GM18907 (cell line): Measurements from ENCODE around the gene BMP4.

Source experiments
- ATAC-seq: cut with Tn5 transposase; IDR thresholded peaks from one replicate; pipeline ENCODE4 v1.9.1; 2021; ENCODE audit warnings: mild to moderate bottlenecking, moderate library complexity; ENCODE audit not compliant: unreplicated experiment

Gene BMP4

GRCh38 chr14:53967606-53968005, 11.0 kb upstream of the BMP4 start:
- no peak for ATAC-seq

DNA sequence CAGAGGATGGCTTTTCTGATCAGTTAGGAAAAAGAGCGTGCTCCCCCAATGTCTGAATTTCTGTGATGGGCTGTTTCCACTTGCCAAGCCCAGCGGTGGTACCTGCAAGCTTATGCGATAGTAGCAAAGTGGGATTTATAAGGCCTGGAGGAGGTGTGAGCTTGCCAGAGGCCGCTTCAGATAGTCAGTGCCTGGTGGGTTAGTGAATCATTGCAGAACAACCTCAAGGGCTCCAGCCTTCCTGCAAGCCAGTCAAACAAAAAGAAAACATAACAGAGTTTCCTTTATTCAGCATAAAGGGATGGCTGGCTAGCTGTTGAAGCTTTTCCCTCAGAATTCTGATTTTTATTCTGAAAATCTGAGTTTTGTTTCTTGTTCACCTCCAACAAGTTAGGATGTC, 7.6 kb upstream of the BMP4 start:
- ATAC-seq, result no peak

GRCh38 chr14:53963320-53964227, 6.9 kb upstream of the BMP4 start:
- no peak for ATAC-seq

DNA sequence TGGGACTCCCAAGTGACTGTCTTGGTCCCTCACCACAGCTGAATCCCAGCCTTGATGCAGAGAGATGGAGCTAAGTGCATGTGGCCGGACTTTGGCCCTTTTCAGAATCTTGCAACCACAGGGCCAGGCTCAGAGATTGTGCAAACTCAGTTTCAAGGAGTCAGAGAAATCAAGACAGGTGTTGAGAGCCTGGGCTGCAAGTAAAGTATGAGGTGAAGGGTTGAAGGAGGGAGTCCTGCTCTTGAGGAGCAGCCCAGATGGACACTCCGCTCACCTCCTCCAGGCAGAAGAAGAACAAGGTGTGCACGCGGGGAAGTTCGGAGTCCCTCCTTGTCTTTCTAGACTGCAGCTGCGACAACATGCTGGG, 6.3 kb upstream of the BMP4 start:
- no peak for ATAC-seq

GRCh38 chr14:53958628-53959027, 2.0 kb upstream of the BMP4 start:
- no peak for ATAC-seq

GRCh38 chr14:53957739-53958138, 1.1 kb upstream of the BMP4 start:
- no peak for ATAC-seq

- ATAC-seq, result no peak
These were observed 776 bp downstream of the BMP4 start for GRCh38 chr14:53955671-53956426.

- no peak for ATAC-seq
These were observed 1.4 kb downstream of the BMP4 start for GRCh38 chr14:53955229-53955556.

DNA sequence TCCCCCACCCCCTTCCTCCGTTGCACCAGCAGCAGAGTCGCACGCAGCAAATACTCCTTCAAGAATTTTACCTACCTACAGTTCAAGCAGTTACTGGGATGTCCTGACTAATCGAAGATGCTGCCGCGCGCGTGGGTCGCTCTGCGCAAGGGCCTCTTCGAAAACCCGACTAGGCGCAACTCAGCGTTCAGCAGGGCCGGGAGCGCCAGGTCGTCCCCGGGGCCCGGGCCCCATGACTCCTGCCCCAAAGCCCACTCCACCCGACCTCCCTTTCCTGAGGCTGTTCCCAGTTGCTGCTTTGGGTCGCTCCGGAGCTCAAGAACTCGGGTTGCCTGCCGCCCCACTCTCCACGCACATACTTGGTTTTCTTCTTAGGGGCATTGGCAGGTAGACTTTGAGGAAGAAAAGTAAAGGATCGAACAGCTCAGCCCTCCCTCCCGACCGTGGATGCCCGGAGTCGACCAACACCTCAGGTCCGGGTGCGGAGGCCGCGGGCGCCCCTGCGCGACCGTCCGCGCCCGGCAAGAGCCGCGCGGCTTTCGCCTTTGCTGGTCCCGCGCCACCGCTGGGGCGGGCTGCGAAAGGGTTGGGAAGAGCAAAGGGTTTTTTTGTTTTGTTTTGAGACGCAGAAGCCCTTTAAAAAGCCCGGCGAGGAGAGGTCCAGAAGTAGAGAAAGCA, 1.9 kb downstream of the BMP4 start:
- no peak for ATAC-seq

- no peak for ATAC-seq
These were observed 2.6 kb downstream of the BMP4 start for GRCh38 chr14:53953828-53954550.

DNA sequence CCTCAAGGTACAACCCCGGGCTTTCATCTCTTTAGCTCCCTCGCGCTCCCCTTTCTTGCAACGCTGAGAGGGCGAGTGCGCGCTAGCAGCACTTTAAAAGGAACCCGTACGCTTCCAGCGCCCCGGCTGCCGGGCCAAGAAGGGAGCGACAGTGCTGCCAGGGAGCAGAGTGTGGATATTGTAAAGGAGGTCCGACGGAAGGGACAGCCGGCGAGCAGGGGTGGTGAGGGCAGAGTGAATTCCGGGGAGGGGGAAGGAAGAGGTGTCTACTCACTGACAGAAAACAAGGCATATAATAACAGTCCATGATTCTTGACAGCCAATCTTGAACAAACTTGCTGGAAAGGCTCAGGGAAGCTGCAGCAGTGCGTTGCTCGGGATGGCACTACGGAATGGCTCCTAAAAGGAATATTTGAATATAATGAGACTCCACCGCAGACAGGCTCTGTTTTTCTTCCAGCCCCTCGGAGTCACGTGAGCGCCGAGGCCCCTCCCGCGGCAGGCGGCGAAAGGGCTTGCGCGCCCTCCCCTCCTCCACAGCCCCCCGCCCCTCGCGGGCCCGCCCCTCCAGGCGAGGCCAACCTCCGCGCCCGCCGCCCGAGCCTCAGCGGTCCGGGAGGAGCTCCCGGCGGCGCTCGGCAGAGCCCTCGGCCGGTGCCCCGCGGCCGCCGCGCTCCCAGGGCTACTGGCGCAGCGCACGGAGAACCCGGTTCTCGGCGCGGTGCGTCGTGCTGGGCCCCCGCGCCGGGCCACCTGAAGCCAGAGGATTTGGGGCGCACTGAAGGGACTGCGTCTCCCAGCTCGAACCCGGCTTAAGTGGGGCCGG, 3.4 kb downstream of the BMP4 start:
- no peak for ATAC-seq

DNA sequence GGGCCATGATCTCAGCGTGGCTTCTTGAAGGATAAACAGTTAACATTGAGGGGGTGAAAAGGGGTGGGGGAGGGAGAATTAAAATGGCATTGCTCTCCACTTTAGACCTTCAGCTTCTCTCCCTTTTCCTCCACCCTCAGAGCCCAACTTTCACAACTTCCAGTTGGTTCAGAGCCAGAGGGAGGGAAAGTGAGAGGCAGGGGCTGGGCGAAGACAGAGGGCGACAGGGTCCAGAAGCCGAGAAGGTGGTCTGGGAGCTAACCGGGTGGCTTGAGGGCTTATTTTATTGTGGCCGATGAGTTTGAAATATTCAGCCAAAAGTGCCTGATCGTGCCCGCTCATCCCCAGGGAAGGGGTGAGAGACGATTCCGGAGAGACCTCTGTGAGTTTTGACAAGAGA, 4.1 kb downstream of the BMP4 start:
- ATAC-seq, result no peak

DNA sequence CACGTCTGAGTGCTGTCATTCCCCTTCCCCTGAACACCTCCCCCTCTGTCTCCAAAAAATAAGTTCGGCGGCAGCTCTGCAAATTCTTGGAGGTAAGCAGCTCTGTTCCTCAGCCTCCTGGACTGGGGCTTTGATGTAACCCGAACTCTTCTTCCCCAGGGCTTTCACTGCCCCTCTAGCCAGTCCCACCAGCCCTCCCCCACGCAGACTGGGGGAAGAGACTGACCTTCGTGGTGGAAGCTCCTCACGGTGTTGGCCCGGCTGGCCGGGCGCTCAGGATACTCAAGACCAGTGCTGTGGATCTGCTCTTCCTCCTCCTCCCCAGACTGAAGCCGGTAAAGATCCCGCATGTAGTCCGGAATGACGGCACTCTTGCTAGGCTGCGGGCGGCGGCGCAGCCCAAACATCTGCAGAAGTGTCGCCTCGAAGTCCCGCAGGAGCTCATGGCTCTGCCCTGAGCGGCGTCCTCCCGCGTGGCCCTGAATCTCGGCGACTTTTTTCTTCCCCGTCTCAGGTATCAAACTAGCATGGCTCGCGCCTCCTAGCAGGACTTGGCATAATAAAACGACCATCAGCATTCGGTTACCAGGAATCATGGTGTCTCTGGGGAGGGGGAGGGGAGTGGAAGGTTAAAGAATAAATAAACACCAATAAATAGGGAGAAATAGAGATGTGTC, 4.9 kb downstream of the BMP4 start:
- ATAC-seq, result no peak

- no peak for ATAC-seq
These were observed 5.4 kb downstream of the BMP4 start for GRCh38 chr14:53951243-53951626.

DNA sequence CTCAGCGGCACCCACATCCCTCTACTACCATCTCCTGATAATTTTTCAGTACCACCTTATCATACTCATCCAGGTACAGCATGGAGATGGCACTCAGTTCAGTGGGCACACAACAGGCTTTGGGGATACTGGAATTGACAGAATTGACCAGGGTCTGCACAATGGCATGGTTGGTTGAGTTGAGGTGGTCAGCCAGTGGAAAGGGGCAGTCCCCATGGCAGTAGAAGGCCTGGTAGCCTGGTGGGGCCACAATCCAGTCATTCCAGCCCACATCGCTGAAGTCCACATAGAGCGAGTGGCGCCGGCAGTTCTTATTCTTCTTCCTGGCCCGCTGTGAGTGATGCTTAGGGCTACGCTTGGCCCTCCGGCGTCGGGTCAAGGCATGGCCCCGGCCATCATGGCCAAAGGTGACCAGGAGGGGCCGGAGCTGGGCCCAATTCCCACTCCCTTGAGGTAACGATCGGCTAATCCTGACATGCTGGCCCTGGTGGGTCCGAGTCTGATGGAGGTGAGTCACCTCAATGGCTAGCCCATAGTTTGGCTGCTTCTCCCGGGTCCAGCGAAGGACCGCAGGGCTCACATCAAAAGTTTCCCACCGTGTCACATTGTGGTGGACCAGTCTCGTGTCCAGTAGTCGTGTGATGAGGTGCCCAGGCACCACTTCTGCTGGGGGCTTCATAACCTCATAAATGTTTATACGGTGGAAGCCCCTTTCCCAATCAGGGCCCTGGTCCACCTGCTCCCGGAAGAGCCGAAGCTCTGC, 6.4 kb downstream of the BMP4 start:
- ATAC-seq, result no peak

DNA sequence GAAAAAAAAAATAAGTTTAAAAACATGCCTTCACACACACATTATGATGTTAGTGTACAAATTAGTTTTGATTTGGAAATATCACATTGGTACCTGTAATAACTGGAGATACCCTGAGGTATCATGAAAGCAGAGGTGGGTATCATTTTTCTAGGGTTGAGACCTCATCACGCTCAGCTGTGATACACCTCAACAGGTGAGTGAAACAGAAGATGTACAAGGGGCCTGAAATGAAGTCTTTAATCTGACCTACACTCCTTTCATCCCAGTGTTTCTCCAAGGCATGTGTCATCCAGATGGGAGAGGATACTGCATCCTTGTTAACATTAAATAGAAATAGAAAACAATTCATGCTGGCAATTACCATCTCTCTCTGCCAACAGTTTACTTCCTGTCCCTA, 7.4 kb downstream of the BMP4 start:
- no peak for ATAC-seq

DNA sequence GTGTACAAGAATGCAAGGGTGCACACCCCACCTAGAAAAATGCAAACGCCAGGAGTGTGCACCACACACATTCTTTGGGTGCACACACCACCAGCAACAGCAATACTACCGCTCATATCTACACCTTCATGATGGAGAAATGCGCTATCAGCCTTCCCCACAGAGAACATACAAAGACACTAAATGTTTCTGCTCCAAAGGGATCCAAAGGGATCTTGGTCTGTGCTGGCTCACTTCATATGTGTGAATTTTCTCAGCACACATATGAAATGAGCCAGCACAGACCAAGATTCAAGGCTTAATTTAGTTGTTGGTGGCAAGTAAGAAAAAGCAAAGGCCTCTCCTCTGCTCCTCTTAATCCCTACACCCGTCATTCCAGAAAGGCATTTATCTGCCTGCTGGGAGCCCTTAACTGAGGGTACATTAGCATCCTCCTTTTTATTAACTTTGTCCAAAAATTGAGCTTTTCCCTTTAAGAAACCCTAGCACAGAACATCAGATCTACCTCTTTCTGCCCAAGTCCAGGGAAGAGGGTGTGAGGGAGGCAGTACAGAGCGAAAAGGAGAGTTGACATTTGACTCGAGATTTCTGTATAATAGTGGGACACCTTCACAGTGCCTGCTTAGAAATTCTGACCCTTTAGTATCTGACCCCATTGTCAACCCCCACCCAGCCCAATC, 8.3 kb downstream of the BMP4 start:
- ATAC-seq, result no peak

GRCh38 chr14:53947452-53948204, 9.0 kb downstream of the BMP4 start:
- no peak for ATAC-seq
